Liver (tissue), 9 donors: ENCODE results near the gene PTPRD. TPM values are rescaled to one million over a fixed set of nuclear protein-coding genes. Genes with fewer than 3 reads are reported as not detected.

Experiments used
- DNase-seq: peaks from one replicate; pipeline ENCODE4 v3.0.0-alpha.2; 2017; ENCODE audit warnings: low spot score
- H3K27ac ChIP-seq, 2 donors: one replicate each; pipeline ENCODE4 v1.7.0; 2013; ENCODE audit warnings: inconsistent platforms in 2 of 2, low read length in 2 of 2, control low read depth in 1 of 2, low read depth in 1 of 2, mild to moderate bottlenecking in 1 of 2
- H3K27me3 ChIP-seq, 4 donors: one replicate each; pipeline versions ENCODE4 v1.6.1 to v1.7.0; 2013; ENCODE audit warnings: low read length in 3 of 4, inconsistent platforms in 1 of 4, mild to moderate bottlenecking in 1 of 4, moderate library complexity in 1 of 4; ENCODE audit not compliant: control insufficient read depth in 4 of 4, insufficient read depth in 4 of 4
- H3K36me3 ChIP-seq, 4 donors: one replicate each; pipeline versions ENCODE4 v1.6.1 to v1.7.0; 2013; ENCODE audit warnings: low read length in 3 of 4, mild to moderate bottlenecking in 3 of 4, low read depth in 1 of 4, moderate library complexity in 1 of 4; ENCODE audit not compliant: control insufficient read depth in 4 of 4, insufficient read depth in 3 of 4
- H3K4me1 ChIP-seq, 4 donors: one replicate each; pipeline versions ENCODE4 v1.6.1 to v1.7.0; 2013; ENCODE audit warnings: low read length in 3 of 4, mild to moderate bottlenecking in 3 of 4, moderate library complexity in 1 of 4; ENCODE audit not compliant: control insufficient read depth in 4 of 4, insufficient read depth in 4 of 4
- H3K4me3 ChIP-seq, 3 donors: one replicate each; pipeline versions ENCODE4 v1.6.1 to v1.7.0; 2013; ENCODE audit warnings: low read length in 3 of 3, control low read depth in 1 of 3, low read depth in 1 of 3, mild to moderate bottlenecking in 1 of 3
- H3K9ac ChIP-seq, 2 donors: one replicate each; pipeline ENCODE4 v1.7.0; 2013; ENCODE audit warnings: low read length in 2 of 2, mild to moderate bottlenecking in 2 of 2, moderate library complexity in 2 of 2, control low read depth in 1 of 2, low read depth in 1 of 2
- H3K9me3 ChIP-seq, 4 donors: one replicate each; pipeline versions ENCODE4 v1.6.1 to v1.7.0; 2013; ENCODE audit warnings: low read length in 3 of 4; ENCODE audit not compliant: control insufficient read depth in 4 of 4
- ATF3 ChIP-seq: IDR thresholded peaks from 2 replicates; pipeline ENCODE4 v1.6.1; 2016; ENCODE audit warnings: antibody characterized with exemption
- EGR1 ChIP-seq, 2 donors: IDR thresholded peaks; 2 replicates each; pipeline ENCODE4 v1.6.1; 2016 to 2018; ENCODE audit warnings: antibody characterized with exemption in 2 of 2, low read depth in 2 of 2
- FOXA1 ChIP-seq: IDR thresholded peaks from 2 replicates; pipeline ENCODE4 v1.6.1; 2016; ENCODE audit warnings: antibody characterized with exemption
- FOXA2 ChIP-seq: IDR thresholded peaks from 2 replicates; pipeline ENCODE4 v1.6.1; 2016; ENCODE audit warnings: antibody characterized with exemption
- GABPA ChIP-seq, 2 donors: IDR thresholded peaks in 1 of 2; conservative IDR thresholded peaks in 1 of 2; 2 replicates each; pipeline ENCODE4 v1.6.1; 2016; ENCODE audit warnings: antibody characterized with exemption in 2 of 2, mild to moderate bottlenecking in 1 of 2, moderate library complexity in 1 of 2
- HNF4A ChIP-seq, 2 donors: conservative IDR thresholded peaks; 2 replicates each; pipeline ENCODE4 v1.6.1; 2016; ENCODE audit warnings: antibody characterized with exemption in 2 of 2, mild to moderate bottlenecking in 2 of 2
- MAX ChIP-seq: IDR thresholded peaks from 2 replicates; pipeline ENCODE4 v1.6.1; 2016; ENCODE audit warnings: antibody characterized with exemption
- NR2F2 ChIP-seq: IDR thresholded peaks from 2 replicates; pipeline ENCODE4 v1.6.1; 2016; ENCODE audit warnings: antibody characterized with exemption
- RAD21 ChIP-seq, 2 donors: IDR thresholded peaks; 2 replicates each; pipeline ENCODE4 v1.6.1; 2016; ENCODE audit warnings: antibody characterized with exemption in 2 of 2, mild to moderate bottlenecking in 2 of 2
- REST ChIP-seq: IDR thresholded peaks from 2 replicates; pipeline ENCODE4 v1.6.1; 2016; ENCODE audit warnings: antibody characterized with exemption, mild to moderate bottlenecking
- TAF1 ChIP-seq: conservative IDR thresholded peaks from 2 replicates; pipeline ENCODE4 v1.6.1; 2016; ENCODE audit warnings: antibody characterized with exemption, mild to moderate bottlenecking
- YY1 ChIP-seq: IDR thresholded peaks from 2 replicates; pipeline ENCODE4 v1.6.1; 2016; ENCODE audit warnings: antibody characterized with exemption, mild to moderate bottlenecking
- ZBTB33 ChIP-seq: IDR thresholded peaks from 2 replicates; pipeline ENCODE4 v1.6.1; 2016; ENCODE audit warnings: antibody characterized with exemption
- WGBS: extraction: QIAGEN DNeasy Blood & Tissue Kit; methylation state at CpG from one replicate; pipeline ENCODE4 v1.1.7; 2013; 5-methylcytosine and 5-hydroxymethylcytosine counted together
- polyA plus RNA-seq, 2 donors: library from polyadenylated mRNA; stranded (reverse) in 1 of 2; unstranded in 1 of 2; fragments of 200-250 nt in 1 of 2; fragments of >200 nt in 1 of 2; fragmentation: Nextera tagmentation in 1 of 2; extraction: Ambion mirVana in 1 of 2; gene quantifications; one replicate each; pipeline versions ENCODE4 v1.2.1 to v1.2.3, GENCODE V29; 2013 to 2015
- total RNA-seq, 2 donors: library from RNA; depleted of rRNA; stranded (reverse); fragments of >200 nt; gene quantifications; one replicate each; pipeline ENCODE4 v1.2.3, GENCODE V29; 2014
- donor health status: healthy.
- donor health status: healthy.
- donor health status: healthy.
- donor health status: healthy.
- donor health status: healthy.

Gene PTPRD
- total and polyA plus RNA-seq, 4 donors = 0.78 to 34.2 (median 4.7) TPM

GRCh38 chr9:8760000-8760767, 1852.6 kb downstream of the PTPRD start:
- DNase-seq = no peak
- TF ChIP-seq GABPA (IDR thresholded peaks at IDR 0.05 in 1 of 2, conservative IDR thresholded peaks at IDR 0.05 in 1 of 2) (no peak), MAX (no peak), NR2F2 (no peak), REST (no peak), FOXA1 (no peak), ATF3 (no peak), RAD21 (IDR thresholded peaks at IDR 0.05) (no peak)
- H3K9me3 ChIP-seq = no peaks in the 10 kb centered on the region
- no peaks in the 10 kb centered on the region for H3K36me3 ChIP-seq
- no peak overlapping the region for H3K4me3 ChIP-seq
- H3K9ac ChIP-seq = no peak overlapping the region
- WGBS = 95% methylated on average over 8 of the region's 8 CpGs
- H3K4me1 ChIP-seq = no peaks in the 10 kb centered on the region
- no peaks in the 10 kb centered on the region for H3K27me3 ChIP-seq
- no peak overlapping the region for H3K27ac ChIP-seq

- no peaks in the 10 kb centered on the region for H3K4me1 ChIP-seq
- 85% methylated on average over 2 of the region's 2 CpGs for WGBS
- no peaks in the 10 kb centered on the region for H3K9me3 ChIP-seq
- H3K27me3 ChIP-seq = no peaks in the 10 kb centered on the region
- H3K36me3 ChIP-seq = no peaks in the 10 kb centered on the region
- H3K27ac ChIP-seq = no peak overlapping the region
- no peak for TF ChIP-seq ATF3
- H3K4me3 ChIP-seq = no peak overlapping the region
- no peak for DNase-seq
- no peak overlapping the region for H3K9ac ChIP-seq
Measured at GRCh38 chr9:8757881-8758280, 1854.9 kb downstream of the PTPRD start.

GRCh38 chr9:8754751-8755150, 1858.1 kb downstream of the PTPRD start:
- no peak for DNase-seq
- 91% methylated on average over 1 of the region's 1 CpG for WGBS
- Histone ChIP-seq H3K27me3 (no peaks in the 10 kb centered on the region), H3K36me3 (no peaks in the 10 kb centered on the region), H3K9ac (no peak overlapping the region), H3K4me1 (no peaks in the 10 kb centered on the region), H3K4me3 (no peak overlapping the region), H3K27ac (no peak overlapping the region), H3K9me3 (no peaks in the 10 kb centered on the region)
- TF ChIP-seq MAX (no peak), GABPA (IDR thresholded peaks at IDR 0.05 in 1 of 2, conservative IDR thresholded peaks at IDR 0.05 in 1 of 2) (no peak), HNF4A (conservative IDR thresholded peaks at IDR 0.05) (no peak), ZBTB33 (no peak), YY1 (no peak), FOXA2 (no peak), TAF1 (no peak), EGR1 (IDR thresholded peaks at IDR 0.05; ENCODE audit: low read depth in 2 of 2) (no peak)
